ENCODE measurements around the gene UBXN10.
A peak's percentile ranks its signal among the peaks of the same experiment; 100 is the strongest.

DNA sequence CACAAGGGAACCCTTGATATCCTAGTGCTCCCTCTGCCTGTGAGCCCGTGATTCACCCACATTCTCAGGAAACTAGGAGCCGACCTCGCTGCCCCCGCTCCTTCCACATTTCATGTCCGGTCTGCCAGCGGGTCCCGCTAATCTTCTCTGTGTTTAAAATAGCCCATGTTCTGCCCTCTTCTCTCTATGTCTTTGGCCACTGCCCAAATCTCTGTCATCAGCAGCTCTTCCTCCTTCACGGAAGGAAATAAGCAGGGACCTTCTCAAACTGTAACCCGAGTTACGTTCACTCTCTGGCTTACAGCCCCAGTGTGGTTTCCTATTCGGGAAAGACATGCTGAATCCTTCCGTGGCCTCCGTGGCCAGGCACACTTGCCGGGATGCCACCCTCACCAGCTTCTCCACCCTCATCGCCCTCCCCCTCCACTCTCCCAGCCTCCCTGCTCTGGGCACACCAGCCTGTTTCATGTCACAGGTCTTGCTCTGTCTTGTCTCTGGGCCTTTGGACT, 21.1 kb upstream of the UBXN10 start:
- TF ChIP-seq, protein P1, sequence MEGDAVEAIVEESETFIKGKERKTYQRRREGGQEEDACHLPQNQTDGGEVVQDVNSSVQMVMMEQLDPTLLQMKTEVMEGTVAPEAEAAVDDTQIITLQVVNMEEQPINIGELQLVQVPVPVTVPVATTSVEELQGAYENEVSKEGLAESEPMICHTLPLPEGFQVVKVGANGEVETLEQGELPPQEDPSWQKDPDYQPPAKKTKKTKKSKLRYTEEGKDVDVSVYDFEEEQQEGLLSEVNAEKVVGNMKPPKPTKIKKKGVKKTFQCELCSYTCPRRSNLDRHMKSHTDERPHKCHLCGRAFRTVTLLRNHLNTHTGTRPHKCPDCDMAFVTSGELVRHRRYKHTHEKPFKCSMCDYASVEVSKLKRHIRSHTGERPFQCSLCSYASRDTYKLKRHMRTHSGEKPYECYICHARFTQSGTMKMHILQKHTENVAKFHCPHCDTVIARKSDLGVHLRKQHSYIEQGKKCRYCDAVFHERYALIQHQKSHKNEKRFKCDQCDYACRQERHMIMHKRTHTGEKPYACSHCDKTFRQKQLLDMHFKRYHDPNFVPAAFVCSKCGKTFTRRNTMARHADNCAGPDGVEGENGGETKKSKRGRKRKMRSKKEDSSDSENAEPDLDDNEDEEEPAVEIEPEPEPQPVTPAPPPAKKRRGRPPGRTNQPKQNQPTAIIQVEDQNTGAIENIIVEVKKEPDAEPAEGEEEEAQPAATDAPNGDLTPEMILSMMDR (IDR thresholded peaks at IDR 0.05) = peak in 2 of 12 donors; percentile 17 to 30
- TF ChIP-seq POLR2A (IDR thresholded peaks at IDR 0.05) = no peak
